Measurements from ENCODE around the gene ZNF232.
"Not testable (repeated sequence)": the region's sequence is repeated elsewhere in the genome, so short reads cannot be mapped to it uniquely, and the experiment has no call there.

Gene ZNF232

DNA sequence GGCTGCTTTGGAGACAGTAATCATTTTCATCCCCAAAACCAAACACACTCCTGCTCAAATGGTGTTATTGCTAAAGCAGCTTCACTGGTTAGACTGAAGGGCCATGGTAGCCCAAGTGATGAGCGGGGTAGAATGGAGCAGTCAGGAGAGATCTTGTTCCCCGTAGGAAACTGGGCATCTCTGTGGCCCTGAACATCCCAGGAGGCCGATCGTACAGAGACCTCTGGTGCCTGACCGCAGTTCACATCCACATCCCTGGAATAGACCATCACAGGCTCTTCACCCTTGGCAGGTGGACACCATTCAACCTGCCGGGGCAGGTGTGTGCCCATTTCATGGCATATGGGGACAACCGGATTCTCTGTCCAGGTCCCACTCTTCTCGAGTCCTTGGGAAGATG is 18.1 kb upstream of the ZNF232 start:
- not testable (repeated sequence) for DNase-seq

- no peak for DNase-seq
Observed at GRCh38 chr17:5128905-5129535, 17.3 kb upstream of the ZNF232 start.

DNA sequence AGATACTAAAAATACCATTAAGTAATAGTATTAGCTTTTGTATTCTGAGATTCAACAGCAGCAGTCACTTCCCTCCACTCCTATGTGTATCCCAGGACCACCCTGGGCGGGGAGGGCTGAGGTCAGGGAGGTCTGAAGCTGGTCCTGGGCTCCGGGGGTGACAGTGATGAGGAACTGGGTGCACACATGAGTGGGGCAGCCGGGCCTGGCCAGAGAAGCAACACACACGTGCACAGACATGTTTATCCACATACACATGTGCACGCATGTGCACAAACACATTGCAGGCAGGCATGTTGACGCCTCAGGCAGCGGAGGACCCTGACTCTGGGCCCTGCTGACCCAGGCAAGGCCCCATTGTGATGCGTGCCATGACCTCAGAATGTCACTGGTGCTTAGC is 16.7 kb upstream of the ZNF232 start:
- DNase-seq, result not testable (repeated sequence)

- DNase-seq, result no peak
Observed at GRCh38 chr17:5127910-5128309, 16.2 kb upstream of the ZNF232 start.

DNA sequence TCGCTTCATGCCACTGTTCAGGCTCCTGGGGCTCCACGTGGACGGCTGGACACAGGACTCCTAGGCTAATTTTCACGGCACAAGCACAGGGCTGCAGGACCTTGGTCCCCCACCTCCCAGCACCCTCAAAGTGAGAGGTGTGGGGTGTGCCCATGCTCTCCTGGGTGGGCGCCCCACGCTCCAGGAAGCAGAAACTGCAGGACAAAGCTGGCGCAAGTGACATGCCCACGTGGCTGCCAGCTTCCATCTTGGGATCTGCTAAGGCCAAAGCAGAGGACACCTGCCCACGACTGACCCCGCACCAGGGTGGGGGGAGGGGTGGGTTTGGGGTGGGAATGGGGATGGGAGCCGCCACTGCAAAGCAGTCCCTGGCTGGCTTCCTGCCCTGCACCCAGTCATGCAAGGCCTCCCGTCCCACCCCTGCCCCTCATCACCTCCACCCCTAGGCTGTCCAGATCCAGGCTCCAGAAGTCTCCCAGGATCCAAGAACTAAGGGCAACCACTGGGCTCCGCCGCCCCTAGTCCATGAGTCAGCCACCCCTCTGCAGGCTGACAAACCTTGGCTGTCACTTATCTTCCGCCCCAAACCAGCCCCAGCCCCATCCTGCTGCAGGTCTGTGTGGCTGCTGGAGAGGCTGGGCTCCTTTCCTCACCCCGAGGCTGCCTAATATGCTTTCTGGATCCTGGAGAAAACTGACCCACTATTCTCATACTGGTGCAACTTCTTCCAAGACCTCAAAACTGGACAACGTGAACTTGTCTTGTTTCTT is 15.2 kb upstream of the ZNF232 start:
- DNase-seq, result no peak

DNA sequence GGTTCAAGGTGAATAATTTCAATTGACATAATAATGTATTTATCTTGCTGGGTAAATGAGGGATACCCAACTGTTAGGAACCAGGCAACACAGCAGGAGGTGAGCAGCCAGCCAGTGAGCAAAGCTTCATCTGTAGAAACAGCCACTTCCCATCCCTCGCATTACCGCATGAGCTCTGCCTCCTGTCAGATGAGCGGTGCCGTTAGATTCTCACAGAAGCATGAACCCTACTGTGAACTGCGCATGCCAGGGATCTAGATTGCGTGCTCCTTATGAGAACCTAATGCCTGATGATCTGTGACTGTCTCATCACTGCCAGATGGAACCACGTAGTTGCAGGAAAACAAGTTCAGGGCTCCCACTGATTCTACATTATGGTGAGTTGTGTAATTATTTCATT is 13.2 kb upstream of the ZNF232 start:
- not testable (repeated sequence) for DNase-seq

- not testable (repeated sequence) for DNase-seq
Observed at GRCh38 chr17:5124125-5124760, 12.6 kb upstream of the ZNF232 start.

GRCh38 chr17:5123343-5124124 is 11.9 kb upstream of the ZNF232 start:
- DNase-seq, result no peak

DNA sequence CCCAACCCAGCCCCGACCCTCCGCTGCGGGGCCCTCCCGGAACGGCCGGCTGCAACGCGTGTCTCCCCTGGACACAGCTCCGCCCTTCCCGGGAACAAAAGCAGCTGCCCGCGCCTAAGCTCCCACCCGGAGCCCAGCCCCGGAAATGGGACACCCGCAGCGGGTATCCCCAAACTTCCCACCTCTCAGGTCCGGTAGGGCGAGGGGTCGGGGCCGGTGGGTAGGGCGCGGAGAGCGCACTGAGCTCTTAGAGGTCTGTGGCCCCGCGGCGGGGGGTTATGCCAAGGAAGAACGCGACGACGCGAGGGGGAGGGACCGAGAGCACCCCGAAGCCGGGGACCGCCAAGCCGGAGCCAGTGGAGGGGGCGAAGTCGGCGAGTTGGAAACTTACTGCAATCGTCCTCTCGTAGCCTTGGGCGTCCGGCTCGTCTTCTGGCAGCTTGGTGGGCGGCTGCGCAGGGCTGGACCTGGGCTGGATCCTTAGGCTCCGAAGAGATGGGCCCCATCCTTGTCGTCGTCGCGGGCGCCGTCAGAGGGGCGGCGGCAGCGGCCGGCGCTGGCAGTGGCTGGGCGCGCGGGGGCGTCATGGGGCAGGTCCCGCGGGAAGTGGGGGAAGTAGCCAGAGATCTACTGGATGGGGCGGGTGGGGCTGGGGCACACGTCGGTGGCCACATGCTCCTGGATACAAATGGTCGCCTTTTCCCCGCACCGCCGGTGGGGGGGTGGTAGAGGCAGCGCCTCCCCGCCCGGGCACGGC is 11.1 kb upstream of the ZNF232 start:
- no peak for DNase-seq

GRCh38 chr17:5122056-5122455 is 10.4 kb upstream of the ZNF232 start:
- not testable (repeated sequence) for DNase-seq

GRCh38 chr17:5121186-5121841 is 9.6 kb upstream of the ZNF232 start:
- DNase-seq, result no peak

- DNase-seq, result not testable (repeated sequence)
Observed at GRCh38 chr17:5120436-5121185, 8.9 kb upstream of the ZNF232 start.

DNA sequence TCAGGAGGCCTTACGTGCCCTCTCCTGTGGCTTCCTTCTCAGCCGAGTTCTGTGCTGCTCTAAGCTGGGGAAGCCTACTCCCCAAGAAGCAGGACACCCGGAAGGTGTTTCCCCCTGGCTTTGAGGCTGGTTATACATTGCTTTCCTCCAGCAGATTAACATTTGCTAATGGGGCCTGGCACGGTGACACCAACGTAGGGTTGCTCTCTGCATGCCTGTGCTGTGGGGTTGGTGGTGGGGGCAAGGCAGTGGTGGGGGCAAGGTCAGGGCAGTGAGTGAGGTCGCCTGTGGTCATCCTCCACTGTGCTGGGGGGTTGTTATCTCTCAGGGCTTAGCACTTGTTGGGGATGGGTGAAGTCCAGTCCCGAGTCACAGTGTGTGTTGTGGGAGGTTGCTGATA is 8.4 kb upstream of the ZNF232 start:
- DNase-seq, result no peak

- no peak for DNase-seq
Observed at GRCh38 chr17:5118219-5118618, 6.5 kb upstream of the ZNF232 start.

- DNase-seq, result no peak
Observed at GRCh38 chr17:5115673-5116651, 4.3 kb upstream of the ZNF232 start, which contains the start of gene USP6. USP6 (plus strand) TSS chr17:5116032; CDS start chr17:5130368, 14,336 bp downstream.

DNA sequence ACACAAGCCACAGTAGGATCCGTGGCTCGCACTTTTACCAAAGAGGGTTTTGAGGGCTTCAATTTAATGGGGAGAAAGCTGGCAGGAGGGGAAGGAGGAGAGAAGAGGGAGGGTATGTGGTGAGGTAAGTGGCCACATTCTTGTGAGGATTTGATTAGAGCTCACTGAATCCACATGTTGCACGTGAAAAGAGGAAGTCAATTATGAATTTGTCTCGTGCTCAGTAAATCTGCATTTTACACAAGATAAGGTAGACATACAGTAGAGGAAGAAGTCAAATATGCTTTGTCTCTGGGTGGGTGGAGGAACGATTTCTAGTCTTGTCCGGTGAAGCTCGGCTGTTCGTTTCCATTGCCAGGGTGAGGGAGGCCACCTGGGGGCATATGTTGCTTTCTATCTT is 862 bp downstream of the ZNF232 start:
- peak in 1 of 2 experiments; percentile 19 for DNase-seq

GRCh38 chr17:5100832-5101231 is 10.8 kb downstream of the ZNF232 start:
- no peak for DNase-seq

DNA sequence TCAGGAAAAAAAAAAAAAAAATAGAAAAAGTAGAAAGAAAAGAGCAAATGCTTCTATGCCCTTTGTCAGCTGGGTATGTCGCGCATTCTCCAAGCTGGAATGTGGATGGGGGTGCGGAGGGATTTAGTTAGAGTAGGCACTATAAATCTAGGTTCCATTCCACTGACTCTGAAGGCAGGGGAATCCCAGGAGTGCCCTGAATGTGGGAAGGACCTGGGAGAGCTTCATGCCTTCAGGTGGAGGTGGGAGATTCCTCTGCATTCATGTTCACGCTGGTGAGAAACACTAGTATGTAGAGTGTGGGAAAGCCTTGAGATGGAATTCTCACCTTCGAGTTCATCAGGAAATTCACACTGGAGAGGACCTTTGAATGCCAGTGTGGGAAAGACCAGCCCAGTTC is 12.4 kb downstream of the ZNF232 start:
- no peak for DNase-seq

DNA sequence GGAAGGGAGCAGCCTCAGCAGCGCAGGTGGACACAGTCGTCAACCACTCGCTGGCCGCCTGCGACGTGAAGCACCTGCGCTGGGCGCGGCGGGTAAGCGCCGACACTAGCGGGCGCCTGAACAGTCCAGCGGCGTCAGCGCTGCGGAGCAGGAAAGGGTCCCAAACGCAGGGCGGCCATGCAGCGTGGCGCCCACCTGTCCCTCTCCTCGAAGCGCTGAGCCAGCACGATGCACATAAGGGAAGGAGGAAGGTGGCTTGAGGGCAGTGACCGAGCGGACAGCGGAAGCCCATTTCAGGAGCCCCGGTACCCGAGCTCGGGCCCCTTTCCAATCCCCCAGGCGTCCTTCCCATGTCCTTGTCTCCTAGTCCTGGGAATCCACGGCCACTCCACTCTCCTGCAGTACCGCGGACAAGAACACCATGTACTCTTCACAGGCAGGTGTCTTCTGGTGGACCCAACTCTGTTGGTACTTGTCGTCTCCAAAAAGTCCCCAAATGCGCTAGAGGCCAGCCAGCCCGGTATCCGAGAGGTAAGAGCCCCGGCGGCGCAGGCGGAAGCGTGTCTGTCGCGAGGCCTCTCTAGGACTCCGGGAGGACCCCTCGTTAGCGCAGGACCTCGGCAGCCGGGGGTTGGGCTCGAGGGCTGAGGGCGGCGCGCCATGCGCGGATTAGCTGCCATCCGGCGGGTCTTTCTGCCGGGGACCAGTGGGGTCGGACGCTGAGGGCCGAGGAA is 14.4 kb downstream of the ZNF232 start:
- DNase-seq, result no peak

Measured in activated CD4-positive, alpha-beta T cell treated with anti-CD3 and anti-CD28 coated beads, Interleukin-2, amount 50 U/mL, for 48 hours (primary cell).